ENCODE measurements around the gene FBXL4.

The FBXL4 gene

DNA sequence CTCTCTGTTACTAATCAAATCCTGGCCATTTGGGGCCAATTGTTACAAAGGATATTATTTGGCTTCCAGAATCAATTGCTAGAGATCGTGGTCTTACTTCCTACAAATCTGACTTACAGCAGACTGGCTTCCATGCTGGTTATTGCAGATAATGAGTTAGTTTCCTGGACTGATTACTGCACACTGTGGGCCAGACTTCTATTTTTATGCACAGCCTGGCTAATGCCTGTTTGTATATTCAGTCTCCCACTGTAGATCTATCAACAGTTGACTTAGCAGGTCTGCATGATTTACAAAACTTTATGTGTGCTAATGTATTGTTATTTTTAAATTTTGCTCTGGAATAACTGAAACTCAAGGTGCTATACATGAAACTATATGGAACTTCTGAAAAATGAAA is 25.8 kb upstream of the FBXL4 start:
- TF ChIP-seq FOXP2 (optimal IDR thresholded peaks at IDR 0.05; ENCODE audit: borderline replicate concordance, extremely low read depth, extremely low read length, insufficient read depth) (no peak), TAF1 (IDR thresholded peaks at IDR 0.05; ENCODE audit: borderline replicate concordance, insufficient read depth, low read length) (no peak), SIN3A (IDR thresholded peaks at IDR 0.05; ENCODE audit: borderline replicate concordance, insufficient read depth, low read length) (no peak), POLR2AphosphoS5 (IDR thresholded peaks at IDR 0.05; ENCODE audit: low read depth, low read length) (no peak)
- TF ChIP-seq, protein P1, sequence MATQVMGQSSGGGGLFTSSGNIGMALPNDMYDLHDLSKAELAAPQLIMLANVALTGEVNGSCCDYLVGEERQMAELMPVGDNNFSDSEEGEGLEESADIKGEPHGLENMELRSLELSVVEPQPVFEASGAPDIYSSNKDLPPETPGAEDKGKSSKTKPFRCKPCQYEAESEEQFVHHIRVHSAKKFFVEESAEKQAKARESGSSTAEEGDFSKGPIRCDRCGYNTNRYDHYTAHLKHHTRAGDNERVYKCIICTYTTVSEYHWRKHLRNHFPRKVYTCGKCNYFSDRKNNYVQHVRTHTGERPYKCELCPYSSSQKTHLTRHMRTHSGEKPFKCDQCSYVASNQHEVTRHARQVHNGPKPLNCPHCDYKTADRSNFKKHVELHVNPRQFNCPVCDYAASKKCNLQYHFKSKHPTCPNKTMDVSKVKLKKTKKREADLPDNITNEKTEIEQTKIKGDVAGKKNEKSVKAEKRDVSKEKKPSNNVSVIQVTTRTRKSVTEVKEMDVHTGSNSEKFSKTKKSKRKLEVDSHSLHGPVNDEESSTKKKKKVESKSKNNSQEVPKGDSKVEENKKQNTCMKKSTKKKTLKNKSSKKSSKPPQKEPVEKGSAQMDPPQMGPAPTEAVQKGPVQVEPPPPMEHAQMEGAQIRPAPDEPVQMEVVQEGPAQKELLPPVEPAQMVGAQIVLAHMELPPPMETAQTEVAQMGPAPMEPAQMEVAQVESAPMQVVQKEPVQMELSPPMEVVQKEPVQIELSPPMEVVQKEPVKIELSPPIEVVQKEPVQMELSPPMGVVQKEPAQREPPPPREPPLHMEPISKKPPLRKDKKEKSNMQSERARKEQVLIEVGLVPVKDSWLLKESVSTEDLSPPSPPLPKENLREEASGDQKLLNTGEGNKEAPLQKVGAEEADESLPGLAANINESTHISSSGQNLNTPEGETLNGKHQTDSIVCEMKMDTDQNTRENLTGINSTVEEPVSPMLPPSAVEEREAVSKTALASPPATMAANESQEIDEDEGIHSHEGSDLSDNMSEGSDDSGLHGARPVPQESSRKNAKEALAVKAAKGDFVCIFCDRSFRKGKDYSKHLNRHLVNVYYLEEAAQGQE (IDR thresholded peaks at IDR 0.05; ENCODE audit: insufficient read depth in 1 of 2, low read depth in 2 of 2, low read length in 2 of 2), result no peak

DNA sequence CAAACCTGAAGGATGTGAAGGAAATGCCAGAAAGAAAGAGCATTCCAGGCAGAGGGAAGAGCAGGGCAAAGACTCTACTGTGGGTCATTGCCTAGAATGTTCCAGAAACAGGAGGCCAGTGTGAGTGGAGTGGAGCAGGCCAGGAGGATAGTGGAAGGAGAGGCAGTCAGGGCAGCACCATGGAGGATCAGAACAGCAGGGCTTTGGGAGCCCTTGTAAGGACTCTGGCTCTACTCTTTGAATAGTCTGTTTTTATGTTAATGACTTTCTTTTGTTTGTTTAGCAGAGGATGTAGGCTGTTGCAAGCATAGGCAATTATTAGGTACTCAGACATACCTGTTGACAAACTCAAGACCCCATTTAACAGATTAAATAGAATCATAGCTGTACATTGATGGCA is 23.6 kb upstream of the FBXL4 start:
- TF ChIP-seq SIN3A (IDR thresholded peaks at IDR 0.05; ENCODE audit: borderline replicate concordance, insufficient read depth, low read length) (no peak), POLR2AphosphoS5 (IDR thresholded peaks at IDR 0.05; ENCODE audit: low read depth, low read length) (no peak), FOXP2 (optimal IDR thresholded peaks at IDR 0.05; ENCODE audit: borderline replicate concordance, extremely low read depth, extremely low read length, insufficient read depth) (no peak), TAF1 (IDR thresholded peaks at IDR 0.05; ENCODE audit: borderline replicate concordance, insufficient read depth, low read length) (no peak)
- TF ChIP-seq, protein P1 (IDR thresholded peaks at IDR 0.05; ENCODE audit: insufficient read depth in 1 of 2, low read depth in 2 of 2, low read length in 2 of 2), result no peak

DNA sequence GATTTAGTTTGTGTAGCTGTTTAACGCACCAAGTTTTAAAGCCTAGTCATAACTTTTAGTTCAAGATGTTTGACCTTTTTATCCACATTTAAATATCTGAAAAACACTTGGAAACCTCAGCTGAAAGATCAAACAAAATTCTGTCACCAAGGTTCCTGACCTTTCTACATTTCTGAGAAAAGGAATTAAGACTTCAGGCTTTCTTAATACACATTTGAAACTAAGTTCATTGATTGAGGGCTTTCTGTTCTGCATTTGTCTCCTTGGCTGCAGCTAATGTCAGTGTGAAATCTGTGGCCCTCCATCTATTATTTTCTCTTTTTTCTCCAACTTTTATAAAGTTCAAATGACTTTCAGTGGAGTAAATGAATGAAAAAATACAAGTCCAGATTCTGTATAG is 22.7 kb upstream of the FBXL4 start:
- TF ChIP-seq SIN3A (IDR thresholded peaks at IDR 0.05; ENCODE audit: borderline replicate concordance, insufficient read depth, low read length) (no peak), TAF1 (IDR thresholded peaks at IDR 0.05; ENCODE audit: borderline replicate concordance, insufficient read depth, low read length) (no peak), FOXP2 (optimal IDR thresholded peaks at IDR 0.05; ENCODE audit: borderline replicate concordance, extremely low read depth, extremely low read length, insufficient read depth) (no peak), POLR2AphosphoS5 (IDR thresholded peaks at IDR 0.05; ENCODE audit: low read depth, low read length) (no peak)
- TF ChIP-seq, protein P1 (IDR thresholded peaks at IDR 0.05; ENCODE audit: insufficient read depth in 1 of 2, low read depth in 2 of 2, low read length in 2 of 2), result no peak

DNA sequence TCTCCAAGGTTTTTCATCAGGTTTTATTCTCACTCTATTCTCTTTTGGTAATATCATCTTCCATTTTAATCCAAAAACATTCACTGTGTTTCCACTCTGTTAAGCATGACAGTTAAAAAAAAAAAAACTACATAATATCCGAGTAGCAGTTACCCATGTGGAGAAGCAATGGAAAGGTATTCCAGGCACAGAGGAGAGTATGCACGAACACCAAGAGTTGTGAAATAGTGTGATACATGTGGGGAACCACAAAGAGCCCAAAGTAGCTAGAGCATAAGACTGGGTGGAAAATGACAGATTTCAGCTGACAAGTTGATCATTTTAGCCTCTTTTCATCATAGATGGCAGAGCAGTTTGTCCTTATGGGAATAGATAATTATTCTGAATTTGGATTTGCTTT is 19.9 kb upstream of the FBXL4 start:
- TF ChIP-seq, protein P1 (IDR thresholded peaks at IDR 0.05; ENCODE audit: insufficient read depth in 1 of 2, low read depth in 2 of 2, low read length in 2 of 2), result no peak
- TF ChIP-seq TAF1 (IDR thresholded peaks at IDR 0.05; ENCODE audit: borderline replicate concordance, insufficient read depth, low read length), result no peak
- TF ChIP-seq POLR2AphosphoS5 (IDR thresholded peaks at IDR 0.05; ENCODE audit: low read depth, low read length), result no peak
- TF ChIP-seq SIN3A (IDR thresholded peaks at IDR 0.05; ENCODE audit: borderline replicate concordance, insufficient read depth, low read length), result no peak
- TF ChIP-seq FOXP2 (optimal IDR thresholded peaks at IDR 0.05; ENCODE audit: borderline replicate concordance, extremely low read depth, extremely low read length, insufficient read depth), result no peak

DNA sequence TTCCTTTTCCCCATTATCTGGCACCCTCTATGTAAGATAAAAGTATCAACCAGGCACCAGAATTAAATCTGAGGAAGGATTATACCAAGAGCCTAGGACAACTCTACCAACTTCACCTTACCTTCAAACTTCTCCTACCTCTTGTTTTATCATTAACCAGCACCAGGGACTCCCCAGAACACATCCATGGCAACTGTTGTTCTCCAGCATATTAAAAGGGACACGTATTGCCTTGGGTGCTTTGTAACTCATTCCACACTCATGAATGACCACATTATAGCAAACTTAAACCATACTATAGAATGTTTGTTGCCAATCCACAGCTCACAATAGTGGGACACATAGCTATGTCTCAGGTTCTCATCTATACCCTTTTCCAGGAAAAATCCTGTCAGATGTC is 11.9 kb upstream of the FBXL4 start:
- TF ChIP-seq TAF1 (IDR thresholded peaks at IDR 0.05; ENCODE audit: borderline replicate concordance, insufficient read depth, low read length) (no peak), SIN3A (IDR thresholded peaks at IDR 0.05; ENCODE audit: borderline replicate concordance, insufficient read depth, low read length) (no peak), FOXP2 (optimal IDR thresholded peaks at IDR 0.05; ENCODE audit: borderline replicate concordance, extremely low read depth, extremely low read length, insufficient read depth) (no peak), POLR2AphosphoS5 (IDR thresholded peaks at IDR 0.05; ENCODE audit: low read depth, low read length) (no peak)
- TF ChIP-seq, protein P1 (IDR thresholded peaks at IDR 0.05; ENCODE audit: insufficient read depth in 1 of 2, low read depth in 2 of 2, low read length in 2 of 2), result no peak

Measured in PFSK-1 (cell line).